Liver (tissue), 9 donors: Measurements from ENCODE around the gene ADAMTS15. TPM values are rescaled to one million over a fixed set of nuclear protein-coding genes. Genes with fewer than 3 reads are reported as not detected.

Experiments
- DNase-seq: peaks from one replicate; pipeline ENCODE4 v3.0.0-alpha.2; 2017; ENCODE audit warnings: low spot score
- H3K27ac ChIP-seq, 2 donors: one replicate each; pipeline ENCODE4 v1.7.0; 2013; ENCODE audit warnings: inconsistent platforms in 2 of 2, low read length in 2 of 2, control low read depth in 1 of 2, low read depth in 1 of 2, mild to moderate bottlenecking in 1 of 2
- H3K27me3 ChIP-seq, 4 donors: one replicate each; pipeline versions ENCODE4 v1.6.1 to v1.7.0; 2013; ENCODE audit warnings: low read length in 3 of 4, inconsistent platforms in 1 of 4, mild to moderate bottlenecking in 1 of 4, moderate library complexity in 1 of 4; ENCODE audit not compliant: control insufficient read depth in 4 of 4, insufficient read depth in 4 of 4
- H3K36me3 ChIP-seq, 4 donors: one replicate each; pipeline versions ENCODE4 v1.6.1 to v1.7.0; 2013; ENCODE audit warnings: low read length in 3 of 4, mild to moderate bottlenecking in 3 of 4, low read depth in 1 of 4, moderate library complexity in 1 of 4; ENCODE audit not compliant: control insufficient read depth in 4 of 4, insufficient read depth in 3 of 4
- H3K4me1 ChIP-seq, 4 donors: one replicate each; pipeline versions ENCODE4 v1.6.1 to v1.7.0; 2013; ENCODE audit warnings: low read length in 3 of 4, mild to moderate bottlenecking in 3 of 4, moderate library complexity in 1 of 4; ENCODE audit not compliant: control insufficient read depth in 4 of 4, insufficient read depth in 4 of 4
- H3K4me3 ChIP-seq, 3 donors: one replicate each; pipeline versions ENCODE4 v1.6.1 to v1.7.0; 2013; ENCODE audit warnings: low read length in 3 of 3, control low read depth in 1 of 3, low read depth in 1 of 3, mild to moderate bottlenecking in 1 of 3
- H3K9ac ChIP-seq, 2 donors: one replicate each; pipeline ENCODE4 v1.7.0; 2013; ENCODE audit warnings: low read length in 2 of 2, mild to moderate bottlenecking in 2 of 2, moderate library complexity in 2 of 2, control low read depth in 1 of 2, low read depth in 1 of 2
- H3K9me3 ChIP-seq, 4 donors: one replicate each; pipeline versions ENCODE4 v1.6.1 to v1.7.0; 2013; ENCODE audit warnings: low read length in 3 of 4; ENCODE audit not compliant: control insufficient read depth in 4 of 4
- EGR1 ChIP-seq, 2 donors: IDR thresholded peaks; 2 replicates each; pipeline ENCODE4 v1.6.1; 2016 to 2018; ENCODE audit warnings: antibody characterized with exemption in 2 of 2, low read depth in 2 of 2
- FOXA1 ChIP-seq: IDR thresholded peaks from 2 replicates; pipeline ENCODE4 v1.6.1; 2016; ENCODE audit warnings: antibody characterized with exemption
- FOXA2 ChIP-seq: IDR thresholded peaks from 2 replicates; pipeline ENCODE4 v1.6.1; 2016; ENCODE audit warnings: antibody characterized with exemption
- HNF4A ChIP-seq, 2 donors: conservative IDR thresholded peaks; 2 replicates each; pipeline ENCODE4 v1.6.1; 2016; ENCODE audit warnings: antibody characterized with exemption in 2 of 2, mild to moderate bottlenecking in 2 of 2
- HNF4G ChIP-seq: IDR thresholded peaks from 2 replicates; pipeline ENCODE4 v1.6.1; 2016; ENCODE audit warnings: antibody characterized with exemption
- JUND ChIP-seq, 2 donors: IDR thresholded peaks; 2 replicates each; pipeline ENCODE4 v1.6.1; 2016; ENCODE audit warnings: antibody characterized with exemption in 2 of 2
- NR2F2 ChIP-seq: IDR thresholded peaks from 2 replicates; pipeline ENCODE4 v1.6.1; 2016; ENCODE audit warnings: antibody characterized with exemption
- RAD21 ChIP-seq, 2 donors: IDR thresholded peaks; 2 replicates each; pipeline ENCODE4 v1.6.1; 2016; ENCODE audit warnings: antibody characterized with exemption in 2 of 2, mild to moderate bottlenecking in 2 of 2
- RXRA ChIP-seq, 2 donors: IDR thresholded peaks; 2 replicates each; pipeline ENCODE4 v1.6.1; 2017 to 2018; ENCODE audit warnings: antibody characterized with exemption in 2 of 2, mild to moderate bottlenecking in 1 of 2
- SP1 ChIP-seq: IDR thresholded peaks from 2 replicates; pipeline ENCODE4 v1.6.1; 2018; ENCODE audit warnings: antibody characterized with exemption, mild to moderate bottlenecking
- TAF1 ChIP-seq: conservative IDR thresholded peaks from 2 replicates; pipeline ENCODE4 v1.6.1; 2016; ENCODE audit warnings: antibody characterized with exemption, mild to moderate bottlenecking
- YY1 ChIP-seq: IDR thresholded peaks from 2 replicates; pipeline ENCODE4 v1.6.1; 2016; ENCODE audit warnings: antibody characterized with exemption, mild to moderate bottlenecking
- WGBS: extraction: QIAGEN DNeasy Blood & Tissue Kit; methylation state at CpG from one replicate; pipeline ENCODE4 v1.1.7; 2013; 5-methylcytosine and 5-hydroxymethylcytosine counted together
- polyA plus RNA-seq, 2 donors: library from polyadenylated mRNA; stranded (reverse) in 1 of 2; unstranded in 1 of 2; fragments of 200-250 nt in 1 of 2; fragments of >200 nt in 1 of 2; fragmentation: Nextera tagmentation in 1 of 2; extraction: Ambion mirVana in 1 of 2; gene quantifications; one replicate each; pipeline versions ENCODE4 v1.2.1 to v1.2.3, GENCODE V29; 2013 to 2015
- total RNA-seq, 2 donors: library from RNA; depleted of rRNA; stranded (reverse); fragments of >200 nt; gene quantifications; one replicate each; pipeline ENCODE4 v1.2.3, GENCODE V29; 2014
- TF ChIP-seq, protein P1 (sequence below): IDR thresholded peaks from 2 replicates; pipeline ENCODE4 v1.6.1; 2016; ENCODE audit warnings: antibody characterized with exemption
- TF ChIP-seq, protein P2 (sequence below): fragments of 150-350 bp; IDR thresholded peaks from 2 replicates; pipeline ENCODE4 v1.5.1; 2017; ENCODE audit warnings: improper control_type of control experiment, low read depth, low read length; ENCODE audit not compliant: missing input control
- TF ChIP-seq, protein P3 (sequence below): IDR thresholded peaks from 2 replicates; pipeline ENCODE4 v1.6.1; 2016; ENCODE audit warnings: antibody characterized with exemption
- TF ChIP-seq, protein P4 (sequence below): IDR thresholded peaks from 2 replicates; pipeline ENCODE4 v1.6.1; 2016; ENCODE audit warnings: antibody characterized with exemption
- TF ChIP-seq, protein P5 (sequence below): IDR thresholded peaks from 2 replicates; pipeline ENCODE4 v1.6.1; 2016; ENCODE audit warnings: antibody characterized with exemption, mild to moderate bottlenecking
- donor health status: healthy.
- donor health status: healthy.
- donor health status: healthy.
- donor health status: healthy.
- donor health status: healthy.

Gene ADAMTS15
- total and polyA plus RNA-seq, 4 donors, result 0.06 to 1.3 (median 0.77) TPM

DNA sequence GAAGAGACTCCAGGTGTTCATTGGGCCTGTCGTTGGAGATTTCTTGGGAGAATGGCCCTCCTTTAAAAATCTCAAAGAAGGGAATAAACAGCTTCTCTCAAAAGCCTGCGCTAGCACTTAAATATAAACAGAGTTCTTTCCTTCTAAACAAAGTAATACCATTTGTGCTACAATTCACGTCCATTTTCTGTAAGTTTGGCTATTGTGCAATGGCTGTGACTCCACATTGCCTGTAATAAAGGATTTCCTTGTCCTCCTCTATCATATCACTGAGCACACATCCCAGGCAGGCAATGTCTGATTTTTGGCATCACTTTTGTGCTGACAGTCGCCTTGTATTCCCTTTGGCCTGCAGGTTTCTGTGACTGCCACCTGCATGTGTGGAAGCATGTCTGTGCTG is 15.1 kb upstream of the ADAMTS15 start:
- peaks cover 2 to 14% (median 7%) of the 10 kb centered on the region in 4 donors for H3K4me1 ChIP-seq
- TF ChIP-seq RXRA (IDR thresholded peaks at IDR 0.05), result no peak
- TF ChIP-seq SP1, result no peak
- no peak for TF ChIP-seq TAF1
- TF ChIP-seq, protein P1, sequence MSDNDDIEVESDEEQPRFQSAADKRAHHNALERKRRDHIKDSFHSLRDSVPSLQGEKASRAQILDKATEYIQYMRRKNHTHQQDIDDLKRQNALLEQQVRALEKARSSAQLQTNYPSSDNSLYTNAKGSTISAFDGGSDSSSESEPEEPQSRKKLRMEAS, result no peak
- TF ChIP-seq, protein P2, sequence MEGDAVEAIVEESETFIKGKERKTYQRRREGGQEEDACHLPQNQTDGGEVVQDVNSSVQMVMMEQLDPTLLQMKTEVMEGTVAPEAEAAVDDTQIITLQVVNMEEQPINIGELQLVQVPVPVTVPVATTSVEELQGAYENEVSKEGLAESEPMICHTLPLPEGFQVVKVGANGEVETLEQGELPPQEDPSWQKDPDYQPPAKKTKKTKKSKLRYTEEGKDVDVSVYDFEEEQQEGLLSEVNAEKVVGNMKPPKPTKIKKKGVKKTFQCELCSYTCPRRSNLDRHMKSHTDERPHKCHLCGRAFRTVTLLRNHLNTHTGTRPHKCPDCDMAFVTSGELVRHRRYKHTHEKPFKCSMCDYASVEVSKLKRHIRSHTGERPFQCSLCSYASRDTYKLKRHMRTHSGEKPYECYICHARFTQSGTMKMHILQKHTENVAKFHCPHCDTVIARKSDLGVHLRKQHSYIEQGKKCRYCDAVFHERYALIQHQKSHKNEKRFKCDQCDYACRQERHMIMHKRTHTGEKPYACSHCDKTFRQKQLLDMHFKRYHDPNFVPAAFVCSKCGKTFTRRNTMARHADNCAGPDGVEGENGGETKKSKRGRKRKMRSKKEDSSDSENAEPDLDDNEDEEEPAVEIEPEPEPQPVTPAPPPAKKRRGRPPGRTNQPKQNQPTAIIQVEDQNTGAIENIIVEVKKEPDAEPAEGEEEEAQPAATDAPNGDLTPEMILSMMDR, result no peak
- TF ChIP-seq JUND (IDR thresholded peaks at IDR 0.05), result no peak
- no peak for TF ChIP-seq NR2F2
- TF ChIP-seq HNF4G, result no peak
- TF ChIP-seq, protein P3, sequence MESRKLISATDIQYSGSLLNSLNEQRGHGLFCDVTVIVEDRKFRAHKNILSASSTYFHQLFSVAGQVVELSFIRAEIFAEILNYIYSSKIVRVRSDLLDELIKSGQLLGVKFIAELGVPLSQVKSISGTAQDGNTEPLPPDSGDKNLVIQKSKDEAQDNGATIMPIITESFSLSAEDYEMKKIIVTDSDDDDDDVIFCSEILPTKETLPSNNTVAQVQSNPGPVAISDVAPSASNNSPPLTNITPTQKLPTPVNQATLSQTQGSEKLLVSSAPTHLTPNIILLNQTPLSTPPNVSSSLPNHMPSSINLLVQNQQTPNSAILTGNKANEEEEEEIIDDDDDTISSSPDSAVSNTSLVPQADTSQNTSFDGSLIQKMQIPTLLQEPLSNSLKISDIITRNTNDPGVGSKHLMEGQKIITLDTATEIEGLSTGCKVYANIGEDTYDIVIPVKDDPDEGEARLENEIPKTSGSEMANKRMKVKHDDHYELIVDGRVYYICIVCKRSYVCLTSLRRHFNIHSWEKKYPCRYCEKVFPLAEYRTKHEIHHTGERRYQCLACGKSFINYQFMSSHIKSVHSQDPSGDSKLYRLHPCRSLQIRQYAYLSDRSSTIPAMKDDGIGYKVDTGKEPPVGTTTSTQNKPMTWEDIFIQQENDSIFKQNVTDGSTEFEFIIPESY, result no peak
- TF ChIP-seq HNF4A (conservative IDR thresholded peaks at IDR 0.05), result no peak
- no peak for TF ChIP-seq FOXA1
- no peak for TF ChIP-seq YY1
- no peak for TF ChIP-seq RAD21 (IDR thresholded peaks at IDR 0.05)
- TF ChIP-seq, protein P4, sequence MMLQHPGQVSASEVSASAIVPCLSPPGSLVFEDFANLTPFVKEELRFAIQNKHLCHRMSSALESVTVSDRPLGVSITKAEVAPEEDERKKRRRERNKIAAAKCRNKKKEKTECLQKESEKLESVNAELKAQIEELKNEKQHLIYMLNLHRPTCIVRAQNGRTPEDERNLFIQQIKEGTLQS, result no peak
- WGBS, result 84% methylated on average over 4 of the region's 4 CpGs
- H3K9ac ChIP-seq, result no peak overlapping the region
- H3K27me3 ChIP-seq, result peaks cover 0 to 9% (median 1%) of the 10 kb centered on the region in 4 donors
- no peak for DNase-seq
- H3K9me3 ChIP-seq, result no peaks in the 10 kb centered on the region
- no peaks in the 10 kb centered on the region for H3K36me3 ChIP-seq
- H3K27ac ChIP-seq, result no peak overlapping the region
- no peak overlapping the region for H3K4me3 ChIP-seq

DNA sequence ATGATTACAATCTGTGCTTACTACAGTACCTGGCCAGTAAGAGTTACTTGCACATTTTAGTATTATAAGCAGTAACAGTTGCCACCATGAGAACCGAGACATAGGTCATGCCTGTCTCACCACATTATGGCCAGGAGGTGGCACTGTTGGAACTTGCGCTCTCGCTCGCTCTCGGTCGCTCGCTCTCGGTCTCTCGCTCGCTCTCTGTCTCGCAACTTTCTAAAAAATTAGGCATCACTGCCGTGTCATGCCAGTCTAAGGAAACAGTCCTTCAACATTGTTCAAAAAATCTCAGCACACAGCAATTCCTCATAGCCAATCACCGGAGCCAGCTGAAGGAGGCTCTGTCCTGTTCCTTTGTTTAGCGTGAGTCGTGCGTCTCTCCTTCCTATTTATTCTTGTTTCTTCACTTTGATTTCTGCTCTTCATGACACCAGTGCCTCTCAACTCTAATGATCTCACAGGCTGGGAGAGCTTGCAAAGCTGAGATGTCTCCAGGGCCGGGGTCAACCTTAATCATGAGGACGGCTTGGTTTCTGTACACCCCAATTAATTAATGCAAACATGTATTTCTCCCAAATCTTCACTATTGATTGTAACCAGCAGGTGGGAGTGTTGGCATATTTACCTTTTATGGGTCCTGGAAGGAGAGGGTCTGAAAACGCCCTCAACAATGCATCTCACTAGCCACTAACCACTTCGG is 13.8 kb upstream of the ADAMTS15 start:
- under 1% methylated on average over 20 of the region's 20 CpGs for WGBS
- H3K9ac ChIP-seq, result peak overlapping the region; percentile 47 to 96
- DNase-seq, result peak; percentile 66
- TF ChIP-seq FOXA2 (peak; percentile 23), HNF4G (no peak), SP1 (no peak), TAF1 (no peak), RXRA (IDR thresholded peaks at IDR 0.05) (peak; percentile 21 to 35), HNF4A (conservative IDR thresholded peaks at IDR 0.05) (no peak), JUND (IDR thresholded peaks at IDR 0.05) (no peak), NR2F2 (no peak), EGR1 (IDR thresholded peaks at IDR 0.05; ENCODE audit: low read depth in 2 of 2) (no peak), FOXA1 (no peak)
- TF ChIP-seq, protein P4, result no peak
- TF ChIP-seq, protein P2, result peak; percentile 92
- TF ChIP-seq, protein P1, result no peak
- TF ChIP-seq, protein P5, sequence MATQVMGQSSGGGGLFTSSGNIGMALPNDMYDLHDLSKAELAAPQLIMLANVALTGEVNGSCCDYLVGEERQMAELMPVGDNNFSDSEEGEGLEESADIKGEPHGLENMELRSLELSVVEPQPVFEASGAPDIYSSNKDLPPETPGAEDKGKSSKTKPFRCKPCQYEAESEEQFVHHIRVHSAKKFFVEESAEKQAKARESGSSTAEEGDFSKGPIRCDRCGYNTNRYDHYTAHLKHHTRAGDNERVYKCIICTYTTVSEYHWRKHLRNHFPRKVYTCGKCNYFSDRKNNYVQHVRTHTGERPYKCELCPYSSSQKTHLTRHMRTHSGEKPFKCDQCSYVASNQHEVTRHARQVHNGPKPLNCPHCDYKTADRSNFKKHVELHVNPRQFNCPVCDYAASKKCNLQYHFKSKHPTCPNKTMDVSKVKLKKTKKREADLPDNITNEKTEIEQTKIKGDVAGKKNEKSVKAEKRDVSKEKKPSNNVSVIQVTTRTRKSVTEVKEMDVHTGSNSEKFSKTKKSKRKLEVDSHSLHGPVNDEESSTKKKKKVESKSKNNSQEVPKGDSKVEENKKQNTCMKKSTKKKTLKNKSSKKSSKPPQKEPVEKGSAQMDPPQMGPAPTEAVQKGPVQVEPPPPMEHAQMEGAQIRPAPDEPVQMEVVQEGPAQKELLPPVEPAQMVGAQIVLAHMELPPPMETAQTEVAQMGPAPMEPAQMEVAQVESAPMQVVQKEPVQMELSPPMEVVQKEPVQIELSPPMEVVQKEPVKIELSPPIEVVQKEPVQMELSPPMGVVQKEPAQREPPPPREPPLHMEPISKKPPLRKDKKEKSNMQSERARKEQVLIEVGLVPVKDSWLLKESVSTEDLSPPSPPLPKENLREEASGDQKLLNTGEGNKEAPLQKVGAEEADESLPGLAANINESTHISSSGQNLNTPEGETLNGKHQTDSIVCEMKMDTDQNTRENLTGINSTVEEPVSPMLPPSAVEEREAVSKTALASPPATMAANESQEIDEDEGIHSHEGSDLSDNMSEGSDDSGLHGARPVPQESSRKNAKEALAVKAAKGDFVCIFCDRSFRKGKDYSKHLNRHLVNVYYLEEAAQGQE, result no peak
- TF ChIP-seq, protein P3, result no peak

More for the DNA sequence above, 13.8 kb upstream of the ADAMTS15 start:
- peaks cover 0 to 8% (median 3%) of the 10 kb centered on the region in 4 donors for H3K4me1 ChIP-seq
- no peaks in the 10 kb centered on the region for H3K36me3 ChIP-seq
- peaks cover 0 to 5% (median 3%) of the 10 kb centered on the region in 4 donors for H3K27me3 ChIP-seq
- H3K9me3 ChIP-seq, result no peaks in the 10 kb centered on the region
- peak overlapping the region; percentile 51 to 59 for H3K27ac ChIP-seq
- peak overlapping the region; percentile 48 to 89 (median 74) for H3K4me3 ChIP-seq
